HG03039 (cell line): Measurements from ENCODE around the gene SORL1.
A peak's percentile ranks its signal among the peaks of the same experiment; 100 is the strongest.

Experiments used
- ATAC-seq: cut with Tn5 transposase; IDR thresholded peaks from one replicate; pipeline ENCODE4 v1.9.1; 2021; ENCODE audit warnings: mild to moderate bottlenecking, moderate library complexity; ENCODE audit not compliant: unreplicated experiment

The SORL1 gene

DNA sequence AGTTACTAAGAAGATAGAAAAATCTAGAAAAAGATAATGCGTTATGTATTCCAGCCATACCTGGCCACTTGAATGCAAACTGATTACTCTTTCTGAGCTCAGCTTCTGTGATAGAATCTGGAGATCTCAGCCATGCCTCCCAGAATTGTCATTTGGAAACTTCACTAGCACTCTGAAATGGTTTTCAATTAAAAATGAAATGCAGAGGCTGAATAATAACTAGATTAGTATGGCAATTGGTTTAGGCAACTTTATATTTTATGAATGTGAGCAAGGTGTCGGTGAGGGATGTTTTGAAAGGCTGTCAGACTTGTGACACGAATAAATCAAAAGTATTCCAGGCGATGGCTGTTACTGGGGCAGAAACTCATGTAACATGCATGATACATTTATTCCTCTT is 129.5 kb downstream of the SORL1 start:
- no peak for ATAC-seq

DNA sequence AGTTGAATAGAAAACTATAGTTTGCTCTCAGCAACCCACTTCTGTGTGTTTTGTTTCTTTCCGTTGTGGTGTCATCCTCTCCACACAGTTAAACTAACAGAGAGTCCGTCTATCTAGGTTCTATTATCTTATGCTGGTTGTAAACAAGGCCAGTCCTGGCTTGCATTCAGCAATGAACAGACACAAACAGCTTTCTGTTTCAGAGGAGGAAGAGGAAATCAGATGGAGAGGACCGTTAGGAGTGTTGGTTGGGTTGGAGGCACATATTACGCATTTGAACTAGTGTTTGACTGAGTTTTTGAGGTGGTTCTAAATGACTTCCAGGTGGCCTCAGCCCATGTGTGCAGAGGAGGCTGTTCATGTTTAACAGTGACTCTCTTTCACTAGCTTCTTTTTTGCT is 130.2 kb downstream of the SORL1 start:
- ATAC-seq = no peak

DNA sequence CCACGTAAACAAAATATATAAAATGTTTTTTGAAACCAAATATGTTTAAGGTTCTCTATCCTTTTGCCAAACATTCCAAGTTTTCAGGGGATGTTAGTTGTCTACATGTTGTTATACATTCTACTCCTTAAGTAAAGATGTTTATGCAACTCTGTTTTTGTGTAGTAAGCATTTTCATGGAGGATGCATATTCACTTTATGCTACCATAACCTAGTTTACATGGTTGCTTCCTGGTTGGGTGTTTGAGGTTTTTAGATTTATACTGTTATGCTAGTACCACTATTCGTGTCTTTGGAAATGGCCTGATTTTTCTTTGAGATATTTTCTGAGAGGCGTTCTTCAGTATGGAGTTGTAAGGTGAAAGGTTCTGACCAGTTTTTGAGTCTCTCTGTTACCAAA is 131.7 kb downstream of the SORL1 start:
- no peak for ATAC-seq

DNA sequence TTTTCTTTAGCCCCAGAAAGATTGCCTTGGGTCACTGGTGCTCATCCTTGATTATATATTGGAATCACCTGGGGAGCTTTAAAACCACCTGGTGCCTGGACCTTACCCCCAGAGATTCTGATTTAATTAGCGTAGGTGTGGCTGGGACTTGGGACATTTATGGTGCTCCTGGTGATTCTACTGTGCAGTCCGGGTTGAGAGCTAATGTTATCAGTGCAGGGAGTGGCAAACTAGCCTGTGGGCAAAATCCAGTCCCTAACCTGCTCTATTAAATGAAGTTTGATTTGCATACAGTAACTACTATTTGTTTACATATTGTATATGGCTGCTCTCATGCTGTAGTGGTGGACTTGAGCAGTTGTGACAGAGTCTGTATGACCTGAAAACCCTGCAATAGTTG is 134.6 kb downstream of the SORL1 start:
- no peak for ATAC-seq

DNA sequence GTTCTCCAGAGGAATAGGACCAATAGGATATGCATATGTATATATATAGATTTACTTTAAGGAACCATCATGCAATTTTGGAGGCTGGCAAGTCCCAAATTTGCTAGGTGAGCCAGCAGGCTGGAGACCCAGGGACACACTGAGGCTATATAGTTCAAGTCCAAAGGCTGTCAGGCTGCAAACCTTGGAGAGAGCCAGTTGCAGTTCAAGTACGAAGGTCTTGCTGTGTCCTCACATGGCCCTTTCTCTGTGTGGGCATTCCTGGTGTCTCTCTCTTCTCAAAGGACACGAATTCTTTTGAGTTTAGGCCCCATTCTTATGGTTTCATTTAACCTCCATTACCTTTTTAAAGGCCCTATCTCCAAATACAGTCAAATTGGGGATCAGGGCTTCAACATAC is 135.1 kb downstream of the SORL1 start:
- ATAC-seq = no peak

DNA sequence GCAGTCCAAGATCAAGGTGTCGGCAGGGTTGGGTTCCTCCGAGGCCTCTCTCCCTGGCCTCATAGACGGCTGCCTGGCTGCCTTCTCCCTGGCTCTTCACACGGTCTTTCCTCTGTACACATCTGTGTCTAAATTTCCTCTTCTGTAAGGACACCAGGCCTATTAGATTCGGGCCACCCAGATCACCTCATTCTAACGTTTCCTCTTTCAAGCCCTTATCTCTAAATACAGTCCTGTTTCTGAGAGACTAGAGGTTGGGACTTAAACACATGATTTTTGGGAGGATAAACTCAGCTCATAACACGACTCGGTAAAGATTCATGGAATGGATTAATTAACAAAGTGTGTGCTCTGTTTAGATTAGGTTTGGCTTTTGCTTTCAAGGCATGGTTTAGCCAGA is 136.6 kb downstream of the SORL1 start:
- ATAC-seq = no peak

DNA sequence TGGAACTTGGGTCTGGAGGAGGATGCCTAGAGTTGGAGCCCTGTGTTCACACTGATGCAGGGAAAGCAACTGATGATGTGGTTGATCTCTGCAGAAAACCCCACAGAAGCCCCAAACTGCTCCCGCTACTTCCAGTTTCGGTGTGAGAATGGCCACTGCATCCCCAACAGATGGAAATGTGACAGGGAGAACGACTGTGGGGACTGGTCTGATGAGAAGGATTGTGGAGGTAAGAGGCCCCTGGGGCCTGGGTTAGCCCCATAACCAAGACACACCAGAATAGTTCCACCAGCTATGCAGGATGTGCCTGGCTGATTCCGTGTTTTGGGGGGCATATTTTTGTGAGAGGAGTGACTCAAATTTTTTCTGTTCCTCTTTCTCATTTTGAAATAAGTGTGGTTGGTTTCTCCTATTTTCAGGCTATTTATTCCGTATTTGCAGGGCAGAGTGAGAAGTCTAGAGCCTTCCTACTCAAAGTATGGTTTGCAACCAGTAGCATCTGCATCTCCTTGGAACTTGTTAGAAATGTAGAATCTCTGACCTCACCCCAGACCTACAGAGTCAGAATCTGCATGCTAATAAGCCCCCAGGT is 137.9 kb downstream of the SORL1 start:
- peak; percentile 73 for ATAC-seq

DNA sequence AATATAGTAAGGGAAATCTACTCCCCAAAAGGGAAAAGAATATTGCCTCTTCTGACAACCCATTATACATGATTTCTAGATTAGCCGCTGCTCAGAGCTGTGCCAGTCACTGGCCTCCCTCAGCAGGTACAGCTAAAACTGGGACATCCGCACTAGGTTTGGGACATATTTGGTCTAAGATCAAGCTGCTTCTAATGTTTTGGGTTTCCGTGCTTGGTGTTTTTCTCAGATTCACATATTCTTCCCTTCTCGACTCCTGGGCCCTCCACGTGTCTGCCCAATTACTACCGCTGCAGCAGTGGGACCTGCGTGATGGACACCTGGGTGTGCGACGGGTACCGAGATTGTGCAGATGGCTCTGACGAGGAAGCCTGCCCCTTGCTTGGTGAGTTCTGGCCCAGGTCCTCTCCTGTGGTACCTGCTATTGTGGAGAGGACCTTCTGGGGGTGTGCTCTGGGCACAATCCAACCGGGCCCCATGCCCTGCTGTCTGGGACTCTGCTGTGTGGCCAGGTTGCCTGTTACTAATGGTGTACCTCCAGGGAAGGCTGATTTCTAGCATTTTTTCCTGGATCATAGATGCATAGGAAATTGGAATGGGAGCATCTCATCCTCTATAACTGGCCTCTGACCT is 138.8 kb downstream of the SORL1 start:
- ATAC-seq = no peak

DNA sequence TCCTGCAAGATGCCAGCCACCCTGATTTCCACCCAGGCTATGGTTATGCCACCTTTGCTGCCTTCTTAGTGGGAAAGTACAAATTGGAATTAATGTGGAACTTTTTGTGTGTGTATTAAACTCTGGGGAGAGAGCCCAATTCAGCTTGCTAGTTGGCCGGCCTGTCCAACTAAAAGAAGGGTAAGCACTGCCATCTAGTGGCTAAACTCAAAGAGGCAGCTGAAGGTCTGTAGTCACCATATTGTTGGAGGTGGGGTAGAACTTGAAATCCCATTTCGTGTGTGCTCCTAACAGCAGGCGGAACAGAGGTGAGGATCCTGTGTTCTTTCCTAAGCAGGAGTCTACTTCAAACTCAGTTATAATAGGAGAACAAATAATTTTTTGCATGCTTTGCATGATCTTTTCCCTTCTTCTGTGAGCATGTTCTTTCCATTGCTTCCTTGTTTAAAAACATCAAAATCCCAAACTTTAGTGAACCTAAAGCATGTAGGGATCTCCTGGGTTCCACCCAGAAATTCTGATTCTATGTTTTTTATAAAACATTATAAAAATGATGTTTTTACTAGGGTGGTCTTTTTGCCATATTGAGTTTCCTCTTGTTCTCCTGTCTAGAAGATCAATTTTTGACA is 139.4 kb downstream of the SORL1 start:
- ATAC-seq = no peak

DNA sequence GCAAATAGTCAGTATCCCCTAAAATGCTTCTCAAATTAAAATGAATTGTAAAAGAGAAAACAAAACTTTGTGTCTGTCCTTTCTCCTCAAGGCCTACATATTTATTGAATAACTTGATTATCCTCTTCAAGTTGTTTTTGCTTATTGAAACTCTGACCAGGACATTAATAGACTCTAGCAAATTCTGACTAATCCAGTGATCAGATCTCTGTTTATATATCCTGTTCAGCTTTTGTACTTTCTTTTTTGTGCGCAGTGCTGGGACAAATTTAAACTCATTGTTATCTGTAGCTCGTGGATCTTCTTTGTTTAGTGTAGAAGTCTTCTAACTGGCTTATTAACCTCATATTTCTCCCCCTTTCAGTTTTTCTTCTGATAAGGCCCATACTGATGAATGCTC is 140.6 kb downstream of the SORL1 start:
- ATAC-seq = no peak

DNA sequence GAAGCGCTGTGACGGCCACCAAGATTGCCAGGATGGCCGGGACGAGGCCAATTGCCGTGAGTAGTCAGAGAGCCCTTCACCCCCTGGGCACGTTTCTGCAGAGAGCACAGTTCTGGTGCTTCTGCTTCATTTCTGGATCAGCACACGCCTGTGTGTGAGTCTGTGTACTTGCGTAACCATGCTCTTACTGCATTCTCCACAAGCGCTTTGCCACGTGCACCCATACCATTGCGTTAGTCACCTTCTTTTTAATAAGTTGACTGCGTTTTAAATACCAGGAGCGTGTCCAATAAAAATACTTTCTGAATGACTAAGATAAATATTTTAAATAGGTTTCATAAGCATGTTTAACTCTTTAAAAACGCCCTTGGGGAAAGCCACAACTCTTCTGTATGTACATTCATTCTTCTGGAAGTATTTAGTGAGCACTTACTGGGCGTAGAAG is 143.6 kb downstream of the SORL1 start:
- ATAC-seq = no peak

DNA sequence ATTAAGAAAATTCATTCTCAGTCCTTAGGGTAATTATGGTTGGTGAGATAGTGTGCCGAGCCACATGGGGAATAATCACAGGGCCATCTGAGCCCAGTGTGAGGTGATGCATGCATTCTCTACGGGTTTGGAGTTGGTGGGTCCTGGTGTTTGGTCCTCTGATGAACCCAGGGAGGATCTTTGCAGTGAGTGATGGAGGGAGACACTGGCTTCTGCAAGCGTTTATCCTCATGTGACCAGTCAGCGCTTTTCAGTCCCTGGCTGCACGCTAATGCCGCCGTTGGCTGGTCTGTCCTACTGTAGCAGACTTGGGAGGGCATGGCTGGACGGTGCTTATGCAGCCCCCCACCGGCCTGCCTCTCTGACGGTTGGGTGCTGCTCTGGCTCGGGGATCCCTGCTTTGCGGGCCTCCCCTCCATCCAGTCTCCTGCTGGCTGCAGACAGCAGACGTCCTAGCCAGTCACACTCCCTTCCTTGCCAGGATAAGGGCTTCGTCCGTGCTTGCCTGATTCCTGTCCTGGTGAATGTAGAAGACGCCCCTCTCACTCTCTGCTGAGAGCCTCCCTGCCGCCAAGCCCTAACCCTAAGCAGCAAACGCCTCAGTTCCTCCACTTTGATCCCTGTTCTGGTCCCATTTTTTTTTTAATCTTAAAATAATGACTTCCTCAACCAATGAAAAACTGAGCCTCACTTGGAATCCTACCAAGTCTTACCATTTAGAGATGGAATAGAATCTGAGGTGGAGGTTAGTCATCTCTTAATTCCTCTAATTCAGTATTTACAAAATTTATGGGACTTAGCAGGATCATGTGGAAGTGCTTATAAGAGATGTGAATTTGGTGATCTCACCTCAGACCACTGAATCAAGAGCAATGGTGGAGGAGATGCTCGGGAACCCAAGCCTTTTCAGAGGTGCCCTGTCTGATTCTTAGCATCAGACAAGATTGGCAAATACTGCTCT is 144.4 kb downstream of the SORL1 start:
- no peak for ATAC-seq

DNA sequence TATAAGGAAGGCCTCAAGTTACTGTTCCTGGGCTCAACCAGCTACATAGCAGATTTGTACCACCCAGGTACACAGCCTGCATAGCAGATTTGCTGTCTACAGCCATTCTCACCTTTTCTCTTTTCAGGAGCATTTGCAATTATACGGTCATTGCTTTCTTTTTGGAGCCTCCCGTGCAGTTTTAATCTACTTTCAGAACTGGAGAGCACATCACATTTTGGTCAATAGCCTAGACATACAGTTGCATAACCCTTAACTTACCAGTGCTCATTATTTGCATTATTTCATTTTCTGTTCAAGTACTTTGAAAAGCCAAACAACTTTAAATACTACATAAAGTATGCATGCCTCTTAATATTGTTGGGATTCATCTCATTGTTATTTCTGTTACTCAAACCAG is 151.2 kb downstream of the SORL1 start:
- ATAC-seq = no peak

DNA sequence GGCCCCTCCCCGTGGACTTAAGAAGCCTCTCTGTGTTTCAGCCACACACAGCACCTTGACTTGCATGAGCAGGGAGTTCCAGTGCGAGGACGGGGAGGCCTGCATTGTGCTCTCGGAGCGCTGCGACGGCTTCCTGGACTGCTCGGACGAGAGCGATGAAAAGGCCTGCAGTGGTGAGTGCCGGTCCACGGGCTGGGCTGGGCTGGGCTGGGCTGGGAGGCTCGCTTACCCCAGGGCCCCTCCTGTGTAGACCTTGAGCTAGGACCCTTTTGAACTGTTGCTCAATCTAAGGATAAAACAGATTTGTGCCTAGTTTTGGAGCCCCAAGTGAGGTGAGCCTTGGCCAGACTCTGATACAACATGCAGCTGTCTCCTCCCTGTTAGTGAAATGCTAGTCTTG is 152.0 kb downstream of the SORL1 start:
- ATAC-seq = no peak

DNA sequence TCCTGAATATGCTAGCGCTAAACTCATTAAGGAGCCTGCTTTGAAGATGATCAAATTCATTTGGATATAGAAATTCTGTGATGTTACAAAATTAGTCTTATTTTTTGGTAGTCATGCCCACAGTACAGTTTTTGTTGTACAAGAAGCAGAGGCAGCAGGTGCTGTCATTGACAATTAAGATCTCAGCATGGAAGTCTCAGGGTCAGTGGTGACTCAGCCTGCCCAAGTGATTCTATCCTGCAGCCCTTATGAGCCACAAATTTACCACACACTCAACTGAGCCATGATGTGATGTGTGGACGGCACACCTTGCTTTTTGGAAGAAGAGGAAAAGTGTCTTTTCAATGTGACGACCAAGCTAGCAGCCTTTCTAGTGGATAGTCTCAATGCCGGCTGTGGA is 154.2 kb downstream of the SORL1 start:
- no peak for ATAC-seq

DNA sequence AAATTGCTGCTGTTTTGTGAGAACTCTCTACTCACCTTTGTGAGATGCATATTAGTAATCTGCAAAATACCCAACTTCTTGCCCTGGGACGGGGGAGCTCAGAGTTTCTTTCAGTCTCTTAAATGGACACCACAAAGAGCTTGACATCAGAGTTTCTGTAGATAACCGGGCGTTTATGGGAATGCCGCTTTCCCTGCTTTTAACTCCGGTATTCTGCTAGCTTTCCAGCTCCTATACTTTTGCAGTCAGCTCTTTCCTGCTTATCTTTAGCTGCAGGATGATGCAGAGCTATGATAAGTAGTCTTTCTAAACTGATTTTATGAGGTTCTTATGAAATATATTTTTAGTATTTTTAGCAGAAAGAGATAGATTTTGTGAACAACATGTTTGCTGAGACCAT is 155.2 kb downstream of the SORL1 start:
- no peak for ATAC-seq

DNA sequence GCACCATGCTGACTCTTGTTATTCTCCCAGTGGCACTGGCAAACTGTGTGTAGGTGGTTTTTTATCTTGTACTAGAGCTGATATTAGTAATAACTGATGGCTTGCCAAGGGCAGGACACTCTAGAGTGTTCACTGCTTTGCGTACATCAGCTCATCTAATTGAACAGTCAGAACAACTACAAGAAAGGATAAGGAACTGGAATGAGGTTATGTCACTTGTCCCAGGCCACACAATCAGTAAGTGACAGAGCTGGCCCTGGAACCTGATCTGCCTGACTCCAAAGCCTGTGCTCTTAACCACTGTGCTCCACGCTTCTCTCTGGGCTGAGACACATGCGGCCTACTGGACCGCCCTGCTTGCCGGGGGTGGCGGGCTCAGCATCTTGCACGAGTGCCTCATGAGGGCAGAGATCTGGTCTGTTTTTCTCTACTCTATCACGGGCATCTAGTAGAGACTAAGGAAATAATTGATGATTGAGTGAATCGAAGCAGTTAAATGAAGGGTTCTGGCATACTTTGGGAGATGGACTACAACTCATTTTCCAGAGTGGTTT is 156.5 kb downstream of the SORL1 start:
- ATAC-seq = no peak

DNA sequence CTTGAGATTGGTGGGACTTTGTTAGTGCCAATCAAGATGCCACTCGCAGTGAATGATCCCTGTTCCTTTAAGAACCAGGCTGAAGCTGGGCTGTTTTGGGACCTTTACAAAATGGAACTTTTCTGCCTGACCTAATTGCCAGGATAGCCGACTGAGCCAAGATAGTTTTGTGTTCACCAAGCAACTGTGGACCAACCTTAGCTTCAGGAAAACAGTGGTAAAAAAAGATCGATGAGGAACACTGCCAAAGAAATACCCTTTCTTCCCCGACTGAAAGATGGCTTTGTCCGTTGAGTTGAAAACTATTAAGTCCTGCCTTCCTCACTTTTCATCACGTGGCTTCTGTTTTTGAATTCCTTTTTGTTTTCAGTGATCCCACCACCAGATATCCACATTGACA is 158.6 kb downstream of the SORL1 start:
- no peak for ATAC-seq

DNA sequence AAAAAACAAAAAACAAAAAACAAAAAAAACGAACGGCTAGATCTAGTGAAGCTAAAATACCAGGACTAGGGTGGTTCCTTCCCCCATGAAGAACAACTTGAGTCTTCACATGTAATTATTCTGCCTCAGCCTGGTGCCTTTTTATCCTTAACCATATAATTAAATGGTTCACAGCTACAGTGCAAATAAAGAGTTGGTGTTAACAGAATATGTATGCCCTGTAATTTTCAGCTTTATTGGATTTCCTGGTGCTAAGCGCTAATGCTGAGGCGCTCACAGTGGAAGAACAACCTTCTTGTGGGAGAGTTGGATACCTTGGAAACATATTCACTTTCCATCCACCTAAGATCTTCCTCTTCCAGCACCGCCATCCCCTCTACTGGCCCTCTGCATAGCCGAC is 159.1 kb downstream of the SORL1 start:
- no peak for ATAC-seq

DNA sequence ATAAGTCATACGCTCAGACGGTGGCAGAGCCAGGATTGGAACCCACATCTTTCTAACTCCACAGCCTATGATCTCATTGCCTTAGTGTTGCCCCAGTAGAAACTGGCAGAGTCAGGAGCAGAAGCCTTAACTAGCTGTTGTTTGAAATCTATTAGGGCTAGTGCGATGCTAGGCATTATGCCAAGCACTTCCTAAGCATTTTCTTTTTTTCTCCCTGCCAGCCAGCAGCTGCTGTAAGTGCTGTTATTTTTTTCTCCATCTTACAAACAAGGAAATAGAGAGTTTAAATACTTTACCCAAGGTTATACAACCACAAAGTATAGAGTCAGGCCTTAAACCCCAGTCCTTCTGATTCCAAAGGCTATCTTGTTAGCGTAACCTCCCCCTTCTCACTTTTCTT is 161.6 kb downstream of the SORL1 start:
- no peak for ATAC-seq

DNA sequence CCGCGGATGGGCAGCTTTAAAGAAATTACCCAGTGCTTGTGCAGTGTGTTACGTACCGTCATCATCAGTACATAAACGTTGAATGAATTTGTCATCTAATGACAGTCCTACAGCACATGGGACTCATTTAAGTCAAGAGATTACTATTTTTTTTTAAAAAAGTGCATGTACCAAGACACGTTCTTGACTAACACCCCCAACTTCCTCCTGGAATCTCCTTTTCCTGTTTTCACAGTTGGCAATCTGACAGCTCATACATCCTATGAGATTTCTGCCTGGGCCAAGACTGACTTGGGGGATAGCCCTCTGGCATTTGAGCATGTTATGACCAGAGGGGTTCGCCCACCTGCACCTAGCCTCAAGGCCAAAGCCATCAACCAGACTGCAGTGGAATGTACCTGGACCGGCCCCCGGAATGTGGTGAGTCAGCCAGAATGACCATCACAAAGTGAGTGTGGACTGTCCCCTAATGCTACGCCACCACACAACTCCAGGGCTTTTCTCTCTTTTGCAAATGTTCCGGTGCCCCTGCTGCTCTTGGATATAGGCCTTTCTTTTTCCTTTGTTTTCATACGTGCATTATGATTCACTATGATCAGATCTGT is 162.6 kb downstream of the SORL1 start:
- ATAC-seq = no peak
